GM18508 (cell line): Measurements from ENCODE around the gene PTPRN2.

Source experiments
- ATAC-seq: cut with Tn5 transposase; IDR thresholded peaks from one replicate; pipeline ENCODE4 v1.9.1; 2021; ENCODE audit warnings: moderate number of reproducible peaks; ENCODE audit not compliant: insufficient read depth, unreplicated experiment

PTPRN2 gene

DNA sequence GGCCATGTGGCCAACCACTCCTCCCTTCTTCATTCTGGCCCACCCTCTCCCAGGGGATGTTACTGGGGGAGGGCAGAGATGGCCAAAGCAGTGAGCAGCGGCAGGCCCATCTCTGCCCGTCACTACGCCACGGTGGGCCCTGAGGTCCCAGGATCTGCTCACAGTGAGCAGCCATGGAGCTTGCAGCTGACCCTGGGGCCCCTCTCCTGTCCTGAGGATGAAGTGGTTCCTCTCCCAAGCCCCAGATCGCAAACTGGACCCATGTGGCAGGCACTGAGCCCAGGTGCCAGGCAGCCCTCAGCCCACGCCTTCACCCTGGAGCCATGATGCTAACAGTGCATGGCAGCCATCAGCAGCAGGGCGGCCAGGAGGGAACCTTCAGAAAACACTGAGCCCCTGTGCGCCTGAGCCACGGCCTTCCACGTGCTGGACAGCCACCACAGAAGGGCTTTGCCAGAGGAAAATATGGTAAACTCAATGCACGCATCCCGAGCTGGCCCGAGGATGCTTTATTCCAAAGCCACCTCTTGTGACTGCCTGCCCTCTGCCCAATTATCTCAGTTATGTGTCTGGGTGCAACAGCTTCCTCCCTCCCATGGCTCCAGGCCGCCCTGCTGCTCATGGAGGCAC lies 485.7 kb downstream of the PTPRN2 start:
- ATAC-seq = no peak

- no peak for ATAC-seq
Observed at GRCh38 chr7:158098125-158099030, 489.2 kb downstream of the PTPRN2 start.

DNA sequence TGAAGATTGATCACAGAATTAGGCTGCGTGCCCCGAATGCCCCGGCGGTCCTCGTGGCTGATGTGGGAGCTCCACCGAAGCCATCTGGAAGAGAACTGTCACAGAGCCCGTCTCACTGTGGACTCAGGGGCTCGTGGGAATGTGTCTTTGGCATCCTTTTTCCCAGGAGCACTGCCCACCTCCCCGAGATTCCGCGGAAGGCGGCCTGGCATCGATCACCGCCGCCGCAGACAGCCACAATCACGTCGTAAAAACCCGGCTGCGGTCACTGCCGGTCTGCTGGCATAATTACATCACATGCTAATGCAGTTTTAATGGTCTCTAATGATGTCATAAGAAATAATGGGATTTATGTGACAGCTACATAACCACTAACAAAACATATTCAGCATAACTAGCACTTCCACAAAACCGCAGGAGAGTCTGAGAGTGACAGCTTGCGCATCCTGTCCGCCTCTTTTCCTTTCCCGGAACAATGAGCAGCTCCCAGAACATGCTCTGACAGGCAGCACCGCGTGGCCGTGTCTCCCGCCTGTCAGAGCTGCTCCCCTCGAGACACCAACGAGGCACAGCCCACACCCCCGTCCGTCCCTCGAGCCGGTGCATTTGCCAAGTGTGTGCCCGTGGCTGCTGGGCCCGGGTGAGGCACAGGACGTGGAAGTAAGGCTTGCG lies 490.0 kb downstream of the PTPRN2 start:
- ATAC-seq = no peak

- ATAC-seq = no peak
Observed at GRCh38 chr7:158097106-158097452, 490.5 kb downstream of the PTPRN2 start.

GRCh38 chr7:158096582-158096981 lies 491.0 kb downstream of the PTPRN2 start:
- ATAC-seq = no peak

- ATAC-seq = no peak
Observed at GRCh38 chr7:158094671-158095226, 492.9 kb downstream of the PTPRN2 start.

DNA sequence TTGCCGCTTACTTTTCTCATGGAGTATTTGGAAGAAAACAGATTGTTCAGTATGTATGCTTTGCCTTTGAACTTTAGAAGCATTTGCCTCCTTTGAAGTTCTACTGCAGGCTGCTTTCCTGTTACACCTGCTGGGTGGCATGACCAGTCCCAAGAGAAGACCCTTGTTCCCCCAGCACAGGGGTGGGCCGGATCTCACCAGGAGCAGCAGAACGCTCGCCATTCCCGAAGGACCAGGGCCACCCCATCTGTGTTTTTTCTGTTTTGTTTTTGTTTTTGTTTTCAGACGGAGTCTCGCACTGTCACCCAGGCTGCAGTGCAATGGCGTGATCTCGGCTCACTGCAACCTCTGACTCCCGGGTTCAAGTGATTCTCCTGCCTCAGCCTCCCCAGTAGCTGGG lies 493.6 kb downstream of the PTPRN2 start:
- ATAC-seq = no peak

DNA sequence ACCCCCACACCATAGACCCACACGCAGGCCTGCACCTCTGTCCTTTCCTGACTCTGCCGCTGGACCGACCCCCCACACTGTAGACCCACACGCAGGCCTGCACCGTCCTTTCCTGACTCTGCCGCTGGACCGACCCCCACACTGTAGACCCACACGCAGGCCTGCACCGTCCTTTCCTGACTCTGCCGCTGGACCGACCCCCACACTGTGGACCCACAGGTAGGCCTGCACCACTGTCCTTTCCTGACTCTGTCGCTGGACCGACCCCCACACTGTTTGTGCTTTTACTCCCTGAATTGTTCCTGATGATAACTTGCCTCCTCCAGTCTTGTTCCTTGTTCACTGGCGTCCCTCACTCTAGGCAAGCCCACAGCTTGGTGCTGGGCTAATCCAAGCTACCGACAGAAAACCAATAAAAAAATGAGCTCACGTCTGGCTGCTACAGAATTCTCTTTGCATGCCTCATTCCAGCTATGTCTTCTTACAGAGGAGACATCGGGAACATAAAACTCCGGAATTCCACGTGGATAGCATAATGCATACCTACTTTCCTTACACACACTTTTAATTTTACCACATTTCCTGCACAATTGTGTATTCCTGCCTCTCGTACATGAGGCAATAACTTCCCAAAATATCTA lies 494.3 kb downstream of the PTPRN2 start:
- ATAC-seq = no peak

DNA sequence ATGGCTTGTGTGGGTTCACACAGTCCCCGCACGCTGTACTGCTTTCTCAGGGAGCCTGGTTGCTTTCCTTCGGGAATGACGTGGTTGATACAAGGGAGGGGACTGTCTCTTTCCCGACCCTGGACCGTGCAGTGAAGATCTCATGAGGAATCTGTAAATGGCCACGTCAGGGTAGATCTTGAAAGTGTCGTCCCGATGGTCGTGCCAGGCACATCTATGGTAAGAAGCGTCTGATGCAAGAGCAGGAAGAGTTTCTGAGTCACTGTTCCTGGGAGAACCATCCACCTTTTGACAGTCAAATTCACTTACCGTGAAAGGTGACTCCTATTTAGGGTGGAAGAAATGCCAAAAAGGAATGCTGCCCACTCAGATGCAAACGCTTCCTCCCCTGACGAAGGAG lies 500.4 kb downstream of the PTPRN2 start:
- no peak for ATAC-seq

DNA sequence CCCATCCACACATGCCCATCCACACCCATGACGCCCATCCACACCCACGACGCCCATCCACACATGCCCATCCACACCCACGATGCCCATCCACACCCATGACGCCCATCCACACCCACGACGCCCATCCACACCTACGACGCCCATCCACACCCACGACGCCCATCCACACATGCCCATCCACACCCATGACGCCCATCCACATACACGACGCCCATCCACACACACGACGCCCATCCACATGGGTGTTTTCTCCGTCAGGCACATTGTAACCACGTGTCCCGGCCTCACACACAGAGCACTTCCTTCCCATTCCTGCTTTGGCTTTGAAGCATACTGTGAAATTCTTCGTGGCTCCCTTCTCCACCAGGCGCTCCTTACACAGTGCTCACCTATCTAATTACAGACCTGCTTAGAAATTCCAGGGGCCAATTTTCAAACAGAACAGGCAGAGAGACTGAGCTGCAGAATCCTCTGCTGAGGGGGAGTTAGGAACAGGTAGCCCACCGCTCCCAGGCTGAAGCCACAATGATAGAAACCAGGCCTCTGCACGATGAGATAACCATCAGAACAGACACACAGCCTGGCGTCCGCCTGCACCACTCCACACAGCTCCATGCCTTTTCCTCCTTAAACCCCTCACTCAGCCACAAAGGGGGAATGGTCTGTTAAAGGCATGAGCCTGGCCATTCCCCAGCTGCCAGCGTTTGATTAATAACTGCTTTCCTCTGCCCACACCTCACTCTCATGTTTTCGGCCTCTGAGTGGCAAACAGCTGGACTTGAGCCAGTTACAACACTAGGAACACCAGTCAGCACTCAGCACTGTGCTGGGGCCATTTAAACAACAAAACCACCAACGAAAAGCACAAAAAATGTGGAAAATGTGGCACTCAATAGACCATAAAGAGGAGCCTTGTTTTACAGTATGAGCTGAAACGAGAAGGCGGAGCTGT lies 501.6 kb downstream of the PTPRN2 start:
- no peak for ATAC-seq

DNA sequence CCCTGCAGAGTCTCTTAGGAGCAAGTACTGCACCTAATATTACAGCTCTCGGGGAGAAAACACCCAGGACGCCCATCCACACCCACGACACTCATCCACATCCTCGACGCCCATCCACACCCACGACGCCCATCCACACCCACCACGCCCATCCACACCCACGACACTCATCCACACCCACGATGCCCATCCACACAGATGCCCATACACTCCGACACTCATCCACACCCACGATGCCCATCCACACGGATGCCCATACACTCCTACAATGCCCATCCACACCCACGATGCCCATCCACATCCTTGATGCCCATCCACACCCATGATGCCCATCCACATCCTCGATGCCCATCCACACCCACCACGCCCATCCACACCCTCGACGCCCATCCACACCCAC lies 503.1 kb downstream of the PTPRN2 start:
- no peak for ATAC-seq

DNA sequence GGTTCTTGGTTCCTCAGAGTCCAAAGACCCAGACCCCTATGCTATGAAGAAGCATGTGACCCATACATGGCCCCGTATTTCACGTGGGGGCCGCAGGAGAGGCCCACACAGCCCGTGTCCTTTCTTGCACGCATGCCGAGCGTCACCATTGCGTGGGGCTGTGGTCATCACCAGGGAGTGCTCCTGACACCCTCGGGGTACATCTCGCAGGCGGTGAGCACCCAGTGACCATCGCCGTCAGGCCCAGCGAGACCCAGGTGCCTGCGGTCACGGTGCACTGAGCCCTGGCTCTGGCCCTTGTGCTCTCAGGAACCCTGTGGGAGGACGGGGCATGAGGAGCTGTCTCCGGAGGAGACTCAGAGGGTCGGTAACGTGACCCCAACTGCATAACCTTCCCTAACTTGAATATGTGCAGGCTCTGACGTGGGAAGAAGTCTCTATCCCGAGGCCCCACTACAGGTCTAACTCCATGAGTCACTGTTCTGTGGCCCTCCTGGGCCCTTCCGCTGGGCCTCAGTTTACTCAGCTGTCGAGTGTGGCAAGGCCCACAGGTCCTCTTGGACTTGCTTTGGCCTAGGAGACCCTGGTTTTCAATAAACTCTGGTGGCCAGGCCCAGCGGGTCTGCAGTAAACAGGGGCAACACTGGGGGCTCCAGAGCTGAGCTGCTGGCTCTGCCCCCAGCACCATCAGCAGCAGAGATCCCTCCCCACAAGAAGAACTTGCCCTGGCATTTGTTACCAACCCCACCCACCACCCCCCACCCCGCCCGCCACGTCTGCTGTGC lies 503.9 kb downstream of the PTPRN2 start:
- ATAC-seq = no peak

GRCh38 chr7:158082761-158083160 lies 504.9 kb downstream of the PTPRN2 start:
- no peak for ATAC-seq

DNA sequence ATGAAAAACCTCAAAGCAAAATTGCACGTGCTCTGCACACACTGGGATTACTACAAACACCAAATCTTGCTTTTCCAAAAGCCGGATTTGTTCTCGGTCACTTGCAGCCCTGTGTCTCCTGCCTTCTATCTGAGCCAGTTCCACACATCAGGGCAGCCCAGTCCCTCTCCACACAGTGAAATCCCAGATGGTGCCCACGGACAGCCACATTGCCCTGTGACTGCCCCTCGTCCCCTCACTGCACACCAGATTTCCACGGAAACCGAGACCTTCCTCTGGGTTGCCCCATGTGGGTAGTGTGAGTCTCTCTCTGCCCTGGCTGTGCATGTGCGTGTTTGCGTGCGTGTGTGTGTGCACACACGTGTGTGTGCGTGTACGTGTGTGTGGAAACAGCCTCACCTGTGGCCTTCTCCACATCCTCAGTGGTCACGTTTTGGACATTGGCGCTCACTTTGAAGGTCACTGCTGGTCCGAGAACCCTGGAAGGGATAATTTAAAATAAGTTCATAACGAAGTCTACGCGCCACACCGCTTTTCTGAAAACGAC lies 506.7 kb downstream of the PTPRN2 start:
- no peak for ATAC-seq

GRCh38 chr7:158077934-158078910 lies 509.4 kb downstream of the PTPRN2 start:
- ATAC-seq = no peak

DNA sequence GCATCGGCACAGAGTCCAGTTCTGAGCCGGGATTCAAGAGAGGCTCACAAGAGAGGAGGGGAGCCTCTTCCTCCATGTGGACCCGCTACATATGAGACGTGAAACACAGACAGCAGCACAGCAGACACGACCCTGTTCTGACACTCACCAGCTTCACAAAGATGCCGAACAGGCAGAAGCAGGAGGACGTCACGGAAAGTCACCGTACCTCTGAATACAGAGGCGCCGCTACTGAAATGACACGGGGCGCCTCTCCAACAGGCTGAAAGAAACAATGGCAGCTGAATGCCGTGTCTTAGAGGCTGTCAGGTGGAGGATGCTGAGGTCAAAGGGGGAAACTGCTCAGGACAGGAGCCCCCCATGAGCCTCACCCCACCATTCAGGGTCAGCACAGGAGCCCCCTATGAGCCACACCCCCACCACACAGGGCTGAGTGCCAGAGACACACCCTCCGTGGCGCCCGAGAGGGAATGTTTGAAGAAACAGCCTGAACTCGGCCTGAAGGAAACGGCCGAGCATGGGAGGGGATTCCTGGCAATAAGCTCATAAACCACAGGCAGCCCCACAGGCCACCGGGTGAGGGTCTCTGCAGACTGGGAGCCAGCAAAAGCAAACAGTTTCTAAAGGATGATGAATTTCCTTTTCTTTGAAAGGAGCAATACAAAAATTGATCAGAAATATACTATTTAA lies 510.3 kb downstream of the PTPRN2 start:
- ATAC-seq = no peak

DNA sequence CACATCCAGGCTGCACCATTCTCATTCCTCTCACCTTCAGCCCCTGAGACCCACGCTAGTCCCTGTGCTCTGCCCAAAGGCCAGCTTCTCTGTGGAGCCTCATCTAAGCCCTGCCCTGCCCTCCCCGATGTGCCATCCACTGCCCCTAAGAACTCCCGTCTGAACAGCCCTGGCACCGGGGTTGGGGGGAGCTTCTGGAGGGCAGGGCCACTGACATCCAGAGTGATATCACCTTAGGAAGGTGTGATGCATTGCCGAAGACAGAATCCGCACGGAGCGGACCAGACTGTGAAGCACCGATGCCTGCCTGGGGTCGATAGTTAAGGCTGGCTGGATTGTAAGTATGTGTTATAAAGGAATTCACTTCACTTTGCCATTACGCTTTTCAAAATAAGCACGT lies 511.0 kb downstream of the PTPRN2 start:
- ATAC-seq = no peak
